ENCODE data around the gene KIAA1217. TPM values are rescaled to one million over a fixed set of nuclear protein-coding genes. Genes with fewer than 3 reads are reported as not detected.

The KIAA1217 gene
- total and polyA plus RNA-seq, 2 donors from 2014 or later = 10.4 to 63.8 TPM

- intact Hi-C loops (cut with DNase I) = no loop called here
- FAIRE-seq = no peak
- no peaks in the 10 kb centered on the region for H3K36me3 ChIP-seq (ENCODE audit: control insufficient read depth in 2 of 3, insufficient read depth in 3 of 3, low read length in 3 of 3)
- no peak overlapping the region for H3K4me3 ChIP-seq (ENCODE audit: low read length in 3 of 3)
- no peaks in the 10 kb centered on the region for H3K27me3 ChIP-seq (ENCODE audit: control insufficient read depth, insufficient read depth, low read length)
- TF ChIP-seq CTCF (IDR thresholded peaks at IDR 0.05; ENCODE audit: borderline replicate concordance, extremely low read depth, insufficient read depth) = no peak
- H3K9me3 ChIP-seq (ENCODE audit: control insufficient read depth in 2 of 3, insufficient read depth in 1 of 3, low read length in 3 of 3) = no peaks in the 10 kb centered on the region
- no peak overlapping the region for H3K27ac ChIP-seq (ENCODE audit: low read depth in 2 of 2, low read length in 2 of 2)
- H3K9ac ChIP-seq (ENCODE audit: low read length in 3 of 3) = no peak overlapping the region
- no peak for DNase-seq
- peaks cover 0 to 7% (median 5%) of the 10 kb centered on the region in 3 donors for H3K4me1 ChIP-seq (ENCODE audit: control insufficient read depth in 2 of 3, insufficient read depth in 2 of 3, low read depth in 1 of 3, low read length in 3 of 3)
Observed at GRCh38 chr10:24310104-24310503, 101.2 kb downstream of the KIAA1217 start.

GRCh38 chr10:24311888-24312287, 103.0 kb downstream of the KIAA1217 start:
- Histone ChIP-seq H3K9ac (ENCODE audit: low read length in 3 of 3) (no peak overlapping the region), H3K27ac (ENCODE audit: low read depth in 2 of 2, low read length in 2 of 2) (no peak overlapping the region), H3K4me1 (ENCODE audit: control insufficient read depth in 2 of 3, insufficient read depth in 2 of 3, low read depth in 1 of 3, low read length in 3 of 3) (peaks cover 0 to 7% (median 0%) of the 10 kb centered on the region in 3 donors), H3K9me3 (ENCODE audit: control insufficient read depth in 2 of 3, insufficient read depth in 1 of 3, low read length in 3 of 3) (no peaks in the 10 kb centered on the region), H3K4me3 (ENCODE audit: low read length in 3 of 3) (no peak overlapping the region), H3K27me3 (ENCODE audit: control insufficient read depth, insufficient read depth, low read length) (no peaks in the 10 kb centered on the region), H3K36me3 (ENCODE audit: control insufficient read depth in 2 of 3, insufficient read depth in 3 of 3, low read length in 3 of 3) (peaks cover 0 to 2% (median 0%) of the 10 kb centered on the region in 3 donors)
- intact Hi-C loops (cut with DNase I) = no loop called here
- DNase-seq (no peak), FAIRE-seq (no peak)
- no peak for TF ChIP-seq CTCF (IDR thresholded peaks at IDR 0.05; ENCODE audit: borderline replicate concordance, extremely low read depth, insufficient read depth)

GRCh38 chr10:24313283-24313682, 104.3 kb downstream of the KIAA1217 start:
- Histone ChIP-seq H3K27ac (ENCODE audit: low read depth in 2 of 2, low read length in 2 of 2) (no peak overlapping the region), H3K4me3 (ENCODE audit: low read length in 3 of 3) (no peak overlapping the region), H3K9ac (ENCODE audit: low read length in 3 of 3) (no peak overlapping the region), H3K4me1 (ENCODE audit: control insufficient read depth in 2 of 3, insufficient read depth in 2 of 3, low read depth in 1 of 3, low read length in 3 of 3) (peaks cover 0 to under 1% (median 0%) of the 10 kb centered on the region in 3 donors), H3K27me3 (ENCODE audit: control insufficient read depth, insufficient read depth, low read length) (no peaks in the 10 kb centered on the region), H3K9me3 (ENCODE audit: control insufficient read depth in 2 of 3, insufficient read depth in 1 of 3, low read length in 3 of 3) (no peaks in the 10 kb centered on the region), H3K36me3 (ENCODE audit: control insufficient read depth in 2 of 3, insufficient read depth in 3 of 3, low read length in 3 of 3) (peaks cover 0 to 2% (median 0%) of the 10 kb centered on the region in 3 donors)
- DNase-seq (no peak), FAIRE-seq (no peak)
- intact Hi-C loops (cut with DNase I) = no loop called here
- TF ChIP-seq CTCF (IDR thresholded peaks at IDR 0.05; ENCODE audit: borderline replicate concordance, extremely low read depth, insufficient read depth) = no peak

GRCh38 chr10:24315211-24315610, 106.3 kb downstream of the KIAA1217 start:
- no peak overlapping the region for H3K27ac ChIP-seq (ENCODE audit: low read depth in 2 of 2, low read length in 2 of 2)
- DNase-seq (peak in 1 of 5 donors; percentile 16), FAIRE-seq (no peak)
- intact Hi-C loops (cut with DNase I) = no loop called here
- no peak overlapping the region for H3K4me3 ChIP-seq (ENCODE audit: low read length in 3 of 3)
- TF ChIP-seq CTCF (IDR thresholded peaks at IDR 0.05; ENCODE audit: borderline replicate concordance, extremely low read depth, insufficient read depth) = no peak
- H3K9me3 ChIP-seq (ENCODE audit: control insufficient read depth in 2 of 3, insufficient read depth in 1 of 3, low read length in 3 of 3) = no peaks in the 10 kb centered on the region
- no peaks in the 10 kb centered on the region for H3K27me3 ChIP-seq (ENCODE audit: control insufficient read depth, insufficient read depth, low read length)
- H3K9ac ChIP-seq (ENCODE audit: low read length in 3 of 3) = no peak overlapping the region
- H3K36me3 ChIP-seq (ENCODE audit: control insufficient read depth in 2 of 3, insufficient read depth in 3 of 3, low read length in 3 of 3) = peaks cover 0 to 2% (median 0%) of the 10 kb centered on the region in 3 donors
- H3K4me1 ChIP-seq (ENCODE audit: control insufficient read depth in 2 of 3, insufficient read depth in 2 of 3, low read depth in 1 of 3, low read length in 3 of 3) = peaks cover 0 to 2% (median 0%) of the 10 kb centered on the region in 3 donors

All from kidney (tissue), 14 donors.